GM23248 (cell line): Measurements from ENCODE around the gene SMARCD3. TPM values are rescaled to one million over a fixed set of nuclear protein-coding genes. Genes with fewer than 3 reads are reported as not detected.

ENCODE experiments used
- DNase-seq: peaks from one replicate; pipeline ENCODE4 v3.0.0-alpha.2; 2015
- H2AFZ ChIP-seq: fragments of 200-600 bp; sonication (generic); 2 replicates; pipeline ENCODE4 v1.6.1; 2016; ENCODE audit warnings: antibody characterized with exemption
- H3F3A ChIP-seq: fragments of 200-600 bp; sonication (generic); 2 replicates; pipeline ENCODE4 v1.6.1; 2016; ENCODE audit warnings: mild to moderate bottlenecking, antibody characterized with exemption, mixed run types; ENCODE audit not compliant: insufficient read depth
- H3K27ac ChIP-seq: fragments of 200-600 bp; sonication (generic); 2 replicates; pipeline ENCODE4 v1.5.1; 2016; ENCODE audit warnings: mild to moderate bottlenecking
- H3K27me3 ChIP-seq: fragments of 200-600 bp; sonication (generic); replicated peaks from 2 replicates; pipeline ENCODE4 v1.6.1; 2016; ENCODE audit warnings: mild to moderate bottlenecking; ENCODE audit not compliant: insufficient read depth
- H3K36me3 ChIP-seq: fragments of 200-600 bp; sonication (generic); 2 replicates; pipeline ENCODE4 v1.6.1; 2016; ENCODE audit warnings: low read depth, mild to moderate bottlenecking
- H3K4me1 ChIP-seq: fragments of 200-600 bp; sonication (generic); 2 replicates; pipeline ENCODE4 v1.6.1; 2016; ENCODE audit warnings: mild to moderate bottlenecking; ENCODE audit not compliant: insufficient read depth
- H3K4me2 ChIP-seq: fragments of 200-600 bp; sonication (generic); one replicate; pipeline ENCODE4 v1.6.1; 2016; ENCODE audit warnings: mild to moderate bottlenecking; ENCODE audit not compliant: unreplicated experiment
- H3K4me3 ChIP-seq: fragments of 200-600 bp; sonication (generic); 2 replicates; pipeline ENCODE4 v1.5.1; 2016; ENCODE audit warnings: mild to moderate bottlenecking
- H3K79me2 ChIP-seq: fragments of 200-600 bp; sonication (generic); 2 replicates; pipeline ENCODE4 v1.6.1; 2016; ENCODE audit warnings: mild to moderate bottlenecking; ENCODE audit not compliant: insufficient read depth
- H3K9ac ChIP-seq: fragments of 200-600 bp; sonication (generic); 2 replicates; pipeline ENCODE4 v1.6.1; 2016; ENCODE audit warnings: mild to moderate bottlenecking
- H3K9me2 ChIP-seq: fragments of 200-600 bp; sonication (generic); 2 replicates; pipeline ENCODE4 v1.6.1; 2016; ENCODE audit warnings: mixed run types, mild to moderate bottlenecking, moderate library complexity; ENCODE audit not compliant: insufficient read depth
- H3K9me3 ChIP-seq: fragments of 200-600 bp; sonication (generic); one replicate; pipeline ENCODE4 v1.6.1; 2017; ENCODE audit warnings: low read depth
- H4K20me1 ChIP-seq: fragments of 200-600 bp; sonication (generic); 2 replicates; pipeline ENCODE4 v1.6.0; 2016; ENCODE audit not compliant: insufficient read depth
- EZH2 ChIP-seq: fragments of 200-600 bp; sonication (generic); IDR thresholded peaks from 2 replicates; pipeline ENCODE4 v1.6.1; 2018; ENCODE audit warnings: antibody characterized with exemption, mild to moderate bottlenecking; ENCODE audit not compliant: insufficient read depth, poor library complexity, severe bottlenecking
- EZH2phosphoT487 ChIP-seq: fragments of 200-600 bp; sonication (generic); IDR thresholded peaks from 2 replicates; pipeline ENCODE4 v1.6.1; 2018; ENCODE audit warnings: antibody characterized with exemption, moderate library complexity, mild to moderate bottlenecking, low read depth; ENCODE audit not compliant: insufficient read depth
- WGBS, 2 experiments: methylation state at CpG; one replicate each; pipeline ENCODE4 v1.1.6; 2015 to 2017; ENCODE audit warnings: low lambda C conversion rate in 2 of 2, low coverage in 1 of 2; ENCODE audit errors: missing lambda C conversion rate in 2 of 2; 5-methylcytosine and 5-hydroxymethylcytosine counted together
- in situ Hi-C: fragments of 300-500 bp; cut with MboI; formaldehyde crosslinking; loops from 2 replicates; pipeline ENCODE4 v1.15.0; 2020
- polyA plus RNA-seq: library from polyadenylated mRNA; unstranded; fragments of >200 nt; fragmentation: Nextera tagmentation; extraction: Ambion mirVana; gene quantifications from 2 replicates; pipeline ENCODE4 v1.2.1, GENCODE V29; 2016
- total RNA-seq: library from RNA; depleted of rRNA; stranded (reverse); fragments of >200 nt; shearing (Covaris generic); gene quantifications from 2 replicates; pipeline ENCODE4 v1.2.3, GENCODE V29; 2014

Gene SMARCD3
- total and polyA plus RNA-seq, 2 experiments from 2014 or later, result 22.4 to 32.2 TPM

DNA sequence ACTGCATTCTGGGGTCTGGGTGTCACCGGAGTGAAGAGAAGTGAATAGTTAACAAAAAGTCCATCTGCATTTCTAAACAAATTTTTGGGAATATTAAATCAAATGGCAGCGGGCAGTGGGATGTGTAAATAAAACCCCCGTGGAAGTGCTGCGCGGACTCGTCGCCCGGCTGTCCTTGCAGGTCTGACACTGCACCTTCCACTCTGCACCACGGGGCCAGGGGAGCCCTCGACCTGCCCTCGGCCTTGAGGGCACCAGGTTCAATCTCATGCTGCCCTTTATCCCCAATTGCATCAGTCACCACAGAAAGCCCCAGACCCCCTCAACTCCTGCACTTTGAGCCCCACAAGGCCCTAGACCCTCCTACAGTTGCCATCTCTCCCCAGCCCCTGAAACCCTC is 6.4 kb upstream of the SMARCD3 start:
- Histone ChIP-seq H3K9ac (no peak overlapping the region), H2AFZ (no peak overlapping the region), H3K4me1 (0 out of 2 replicates have a peak, but pooled peaks cover 7% of the 10 kb centered on the region), H3K36me3 (no peaks in the 10 kb centered on the region), H3K4me3 (no peak overlapping the region), H3K9me2 (no peaks in the 10 kb centered on the region), H3K27ac (no peak overlapping the region), H4K20me1 (no peaks in the 10 kb centered on the region), H3F3A (no peaks in the 10 kb centered on the region), H3K9me3 (no peaks in the 10 kb centered on the region), H3K79me2 (no peaks in the 10 kb centered on the region), H3K4me2 (no peak overlapping the region), H3K27me3 (peaks cover 8% of the 10 kb centered on the region)
- in situ Hi-C loops, result no loop called here
- 87 to 90% methylated on average over 10 to 11 of the region's 11 CpGs for WGBS, 2 experiments
- DNase-seq, result no peak
- TF ChIP-seq EZH2 (no peak), EZH2phosphoT487 (no peak)

DNA sequence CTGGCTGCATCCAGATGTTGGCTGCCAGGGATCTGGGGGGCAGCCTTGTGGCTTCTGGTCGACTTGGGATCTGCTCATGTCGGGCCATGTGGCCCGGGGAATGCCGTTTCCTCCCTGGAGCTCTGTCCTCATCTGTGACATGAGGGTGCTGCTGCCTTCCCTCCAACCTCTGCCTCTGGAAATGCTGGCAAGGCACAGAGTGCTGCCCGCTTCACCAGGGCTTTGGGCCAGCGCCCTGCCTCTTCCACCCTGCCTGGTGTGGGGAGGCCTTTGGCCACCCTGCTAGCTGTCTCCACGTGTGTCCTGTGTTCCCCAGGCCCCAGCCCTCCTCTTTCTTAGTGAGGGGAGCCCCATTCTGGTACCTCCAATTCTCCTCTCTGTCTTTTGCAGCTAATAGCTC is 5.8 kb upstream of the SMARCD3 start:
- Histone ChIP-seq H3K4me2 (no peak overlapping the region), H2AFZ (no peak overlapping the region), H3K9me3 (no peaks in the 10 kb centered on the region), H3K4me3 (no peak overlapping the region), H3K9me2 (no peaks in the 10 kb centered on the region), H3K27ac (no peak overlapping the region), H3K9ac (no peak overlapping the region), H3K36me3 (no peaks in the 10 kb centered on the region), H3F3A (no peaks in the 10 kb centered on the region; the same call in 1 of the 2 replicates), H3K27me3 (peaks cover 5% of the 10 kb centered on the region), H3K4me1 (peaks cover 13% of the 10 kb centered on the region; the same call in 1 of the 2 replicates), H3K79me2 (no peaks in the 10 kb centered on the region), H4K20me1 (no peaks in the 10 kb centered on the region)
- DNase-seq, result no peak
- in situ Hi-C loops, result no loop called here
- TF ChIP-seq EZH2phosphoT487 (no peak), EZH2 (no peak)
- WGBS, 2 experiments, result 71 to 75% methylated on average over 7 of the region's 7 CpGs

GRCh38 chr7:151252961-151253711 is 4.6 kb upstream of the SMARCD3 start:
- Histone ChIP-seq H3K27ac (no peak overlapping the region), H3K9me2 (no peaks in the 10 kb centered on the region), H3K79me2 (no peaks in the 10 kb centered on the region), H3K4me3 (peak overlapping the region; percentile 98; the same call in 1 of the 2 replicates), H3K4me1 (peaks cover 13% of the 10 kb centered on the region; the same call in 1 of the 2 replicates), H3K9me3 (no peaks in the 10 kb centered on the region), H3F3A (no peaks in the 10 kb centered on the region; the same call in 1 of the 2 replicates), H3K4me2 (peak overlapping the region; percentile 100), H3K27me3 (peaks cover 5% of the 10 kb centered on the region), H2AFZ (peak overlapping the region; percentile 93), H4K20me1 (no peaks in the 10 kb centered on the region), H3K36me3 (no peaks in the 10 kb centered on the region), H3K9ac (peak overlapping the region; percentile 90)
- in situ Hi-C loops, result no loop called here
- no peak for DNase-seq
- WGBS, 2 experiments, result 59 to 61% methylated on average over 17 of the region's 17 CpGs
- TF ChIP-seq EZH2phosphoT487, result no peak
- no peak for TF ChIP-seq EZH2

GRCh38 chr7:151252561-151252835 is 4.0 kb upstream of the SMARCD3 start:
- H3K9ac ChIP-seq, result peak overlapping the region; percentile 90
- H3K4me1 ChIP-seq, result peaks cover 13% of the 10 kb centered on the region; the same call in 1 of the 2 replicates
- no peaks in the 10 kb centered on the region for H4K20me1 ChIP-seq
- no peaks in the 10 kb centered on the region for H3K36me3 ChIP-seq
- peak overlapping the region; percentile 98 for H3K4me3 ChIP-seq
- 8 to 16% methylated on average over 6 to 9 of the region's 9 CpGs for WGBS, 2 experiments
- no peaks in the 10 kb centered on the region for H3K9me3 ChIP-seq
- H3K27ac ChIP-seq, result peak overlapping the region; percentile 76
- in situ Hi-C loops, result no loop called here
- peak overlapping the region; percentile 100 for H3K4me2 ChIP-seq
- H3K79me2 ChIP-seq, result no peaks in the 10 kb centered on the region
- H3K9me2 ChIP-seq, result no peaks in the 10 kb centered on the region
- no peaks in the 10 kb centered on the region; the same call in 1 of the 2 replicates for H3F3A ChIP-seq
- H3K27me3 ChIP-seq, result peaks cover 5% of the 10 kb centered on the region
- TF ChIP-seq EZH2phosphoT487 (no peak), EZH2 (no peak)
- peak overlapping the region; percentile 93 for H2AFZ ChIP-seq
- DNase-seq, result no peak
